Heart right ventricle (tissue), 16 donors: Measurements from ENCODE around the gene KIF1A. TPM values are rescaled to one million over a fixed set of nuclear protein-coding genes. Genes with fewer than 3 reads are reported as not detected.

Source experiments
- ATAC-seq, 8 donors: fragments of 200-7000 bp; cut with Tn5 transposase; one replicate each; pipeline ENCODE4 v1.9.1; 2020; ENCODE audit warnings: mild to moderate bottlenecking in 8 of 8, moderate library complexity in 8 of 8, moderate number of reproducible peaks in 1 of 8
- DNase-seq, 2 donors: peaks; one replicate each; pipeline ENCODE4 v3.0.0-alpha.2; 2020
- H3K27ac ChIP-seq, 10 donors: fragments of 200-600 bp; sonication (generic) in 2 of 10; one replicate each; pipeline versions ENCODE4 v1.5.0 to v1.8.0; 2020 to 2022; ENCODE audit warnings: mild to moderate bottlenecking in 3 of 10
- H3K27me3 ChIP-seq, 7 donors: fragments of 200-600 bp; one replicate each; pipeline ENCODE4 v1.8.0; 2021 to 2022; ENCODE audit warnings: mild to moderate bottlenecking in 2 of 7
- H3K36me3 ChIP-seq, 9 donors: fragments of 200-600 bp; sonication (generic) in 1 of 9; one replicate each; pipeline versions ENCODE4 v1.5.0 to v1.8.0; 2020 to 2022; ENCODE audit warnings: mild to moderate bottlenecking in 2 of 9
- H3K4me1 ChIP-seq, 9 donors: fragments of 200-600 bp; sonication (generic) in 1 of 9; one replicate each; pipeline versions ENCODE4 v1.5.0 to v1.8.0; 2020 to 2022; ENCODE audit warnings: mild to moderate bottlenecking in 4 of 9
- H3K4me3 ChIP-seq, 10 donors: fragments of 200-600 bp; sonication (generic) in 2 of 10; one replicate each; pipeline versions ENCODE4 v1.5.0 to v1.8.0; 2020 to 2022; ENCODE audit warnings: mild to moderate bottlenecking in 7 of 10, moderate library complexity in 2 of 10
- H3K9me3 ChIP-seq, 11 donors: fragments of 200-600 bp in 10 of 11; sonication (generic) in 2 of 11; one replicate each; pipeline versions ENCODE4 v1.5.0 to v1.8.0; 2013 to 2022; ENCODE audit warnings: mild to moderate bottlenecking in 2 of 11, control low read depth in 1 of 11, moderate library complexity in 1 of 11
- WGBS, 2 donors: extraction: QIAGEN DNeasy Blood & Tissue Kit; methylation state at CpG; one replicate each; pipeline ENCODE4 v1.1.7; 2013; ENCODE audit warnings: inconsistent platforms in 1 of 2; 5-methylcytosine and 5-hydroxymethylcytosine counted together
- intact Hi-C, 10 donors: fragments of 100-400 bp; cut with DNase I; formaldehyde crosslinking; loops; one replicate each; pipeline versions ENCODE4 v1.11.1 to v1.14.2; 2022
- polyA plus RNA-seq, 2 donors: library from polyadenylated mRNA; stranded (reverse); fragments of 200-250 nt; gene quantifications; one replicate each; pipeline ENCODE4 v1.2.3, GENCODE V29; 2013
- total RNA-seq, 10 donors: library from RNA; stranded (reverse); fragmentation: NEBNext Ultra II Directional in 3 of 10; extraction: Animal tissue kit (Norgen Biotek cat#: 25700) in 3 of 10; gene quantifications; one replicate each; pipeline versions ENCODE4 v1.2.1 to v1.2.4, GENCODE V29; 2021 to 2023
- TF ChIP-seq, protein P1 (sequence below), 9 donors: fragments of 200-600 bp; sonication (generic) in 2 of 9; IDR thresholded peaks; one replicate each; pipeline versions ENCODE4 v1.5.0 to v1.8.0; 2021 to 2022; ENCODE audit warnings: antibody characterized with exemption in 9 of 9, mild to moderate bottlenecking in 5 of 9, moderate library complexity in 1 of 9
- donor health status: Arrhythmogenic right ventricular cardiomyopathy.
- donor health status: ischemic (EF 13 %, LVEDD 7.1; RV severe dilation, severe dysfunction).
- donor health status: healthy with polysubstance abuse.
- donor health status: DM: no; HTN: yes; CAD: no.
- donor health status: DM: no; HTN: no; CAD: no.
- donor health status: ischemic (EF 25% LVEDD 6.9; RV normal size, moderate dysfunction).
- donor health status: ischemic (EF 25% LVEDD 5.7; RV mildly dilated, moderate dysfunction).
- donor health status: healthy.
- donor health status: DM: yes; HTN: yes; CAD: no.
- donor health status: Ischemic cardiomyopathy.
- donor health status: ischemic (EF 35%, LVEDD 5.7; RV mildly dilated, moderate dysfunction).
- donor health status: nonischemic (EF 11% LVEDD 7.7; RV severe dilation, severe dysfunction).
- donor health status: DM: yes; HTN: yes; CAD: no.
- donor health status: PGD.
- donor health status: ischemic (EF 29% LVEDD 5.4; RV normal size, mild dysfunction).
- donor health status: nonischemic (EF 23%, LVEDD 6.1; RV moderate dilation, normal function).

The KIF1A gene
- total and polyA plus RNA-seq, 12 donors: 0.37 to 21.4 (median 1.4) TPM

DNA sequence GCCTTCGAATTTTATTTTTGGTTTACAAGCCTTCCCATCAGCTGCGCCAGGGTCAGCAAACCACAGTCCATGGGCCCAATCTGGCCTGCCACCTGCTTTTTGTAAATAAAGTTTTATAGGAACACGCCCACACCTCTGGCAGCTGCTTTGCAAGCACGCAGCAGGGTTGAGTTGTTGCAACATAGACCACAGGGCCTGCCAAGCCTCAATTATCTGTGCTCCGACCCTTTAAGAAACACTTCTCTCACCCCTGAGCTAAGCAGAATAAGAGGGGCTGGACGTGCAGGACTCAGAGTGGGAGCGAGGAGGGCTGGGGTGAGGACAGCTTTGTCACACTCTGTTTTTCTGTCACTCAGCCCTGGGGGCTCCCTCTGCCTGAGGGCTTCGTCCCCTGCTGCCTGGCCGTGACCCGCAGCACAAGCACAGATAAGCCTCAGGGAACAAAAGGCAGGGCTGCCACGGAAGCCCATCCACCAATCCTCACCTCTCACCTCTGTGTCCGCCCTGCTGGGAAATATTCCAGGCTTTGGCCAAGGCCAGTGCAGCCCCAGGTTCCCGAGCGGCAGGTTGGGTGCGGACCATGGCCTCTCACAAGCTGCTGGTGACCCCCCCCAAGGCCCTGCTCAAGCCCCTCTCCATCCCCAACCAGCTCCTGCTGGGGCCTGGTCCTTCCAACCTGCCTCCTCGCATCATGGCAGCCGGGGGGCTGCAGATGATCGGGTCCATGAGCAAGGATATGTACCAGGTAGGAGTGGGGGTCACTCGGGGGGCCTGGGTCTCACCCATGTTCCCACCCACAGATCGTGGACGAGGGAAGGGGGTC lies 48.5 kb upstream of the KIF1A start, which contains the start of gene AGXT:
Gene AGXT (plus strand): TSS at position 539 of the 823 bp plus-strand sequence. CDS start 42 bp downstream, at position 581.
- no peak within 1 kb of the TSS for H3K4me3 ChIP-seq
- intact Hi-C loops: no loop called here
- peak in 2 of 8 donors; percentile 12 to 24 for ATAC-seq

GRCh38 chr2:240865391-240865790 lies 45.4 kb upstream of the KIF1A start:
- WGBS, 2 donors: 81 to 82% methylated on average over 5 of the region's 5 CpGs
- TF ChIP-seq, protein P1, sequence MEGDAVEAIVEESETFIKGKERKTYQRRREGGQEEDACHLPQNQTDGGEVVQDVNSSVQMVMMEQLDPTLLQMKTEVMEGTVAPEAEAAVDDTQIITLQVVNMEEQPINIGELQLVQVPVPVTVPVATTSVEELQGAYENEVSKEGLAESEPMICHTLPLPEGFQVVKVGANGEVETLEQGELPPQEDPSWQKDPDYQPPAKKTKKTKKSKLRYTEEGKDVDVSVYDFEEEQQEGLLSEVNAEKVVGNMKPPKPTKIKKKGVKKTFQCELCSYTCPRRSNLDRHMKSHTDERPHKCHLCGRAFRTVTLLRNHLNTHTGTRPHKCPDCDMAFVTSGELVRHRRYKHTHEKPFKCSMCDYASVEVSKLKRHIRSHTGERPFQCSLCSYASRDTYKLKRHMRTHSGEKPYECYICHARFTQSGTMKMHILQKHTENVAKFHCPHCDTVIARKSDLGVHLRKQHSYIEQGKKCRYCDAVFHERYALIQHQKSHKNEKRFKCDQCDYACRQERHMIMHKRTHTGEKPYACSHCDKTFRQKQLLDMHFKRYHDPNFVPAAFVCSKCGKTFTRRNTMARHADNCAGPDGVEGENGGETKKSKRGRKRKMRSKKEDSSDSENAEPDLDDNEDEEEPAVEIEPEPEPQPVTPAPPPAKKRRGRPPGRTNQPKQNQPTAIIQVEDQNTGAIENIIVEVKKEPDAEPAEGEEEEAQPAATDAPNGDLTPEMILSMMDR (IDR thresholded peaks at IDR 0.05): no peak
- no peak overlapping the region for H3K4me3 ChIP-seq
- H3K4me1 ChIP-seq: no peaks in the 10 kb centered on the region
- H3K27me3 ChIP-seq: peaks cover 0 to 28% (median 0%) of the 10 kb centered on the region in 7 donors
- intact Hi-C loops: no loop called here
- no peak for DNase-seq
- no peak for ATAC-seq
- no peak overlapping the region for H3K27ac ChIP-seq
- H3K9me3 ChIP-seq: no peaks in the 10 kb centered on the region
- H3K36me3 ChIP-seq: no peaks in the 10 kb centered on the region

More for the DNA sequence above, 48.5 kb upstream of the KIF1A start, which contains the start of gene AGXT:
- 73 to 76% methylated on average over 21 of the region's 21 CpGs for WGBS, 2 donors
- Histone ChIP-seq H3K9me3 (no peaks in the 10 kb centered on the region), H3K4me1 (no peaks in the 10 kb centered on the region), H3K36me3 (no peaks in the 10 kb centered on the region), H3K27me3 (peaks cover 0 to 30% (median 0%) of the 10 kb centered on the region in 7 donors), H3K27ac (no peak within 1 kb of the TSS)
- no peak for DNase-seq
- TF ChIP-seq, protein P1 (IDR thresholded peaks at IDR 0.05): no peak

GRCh38 chr2:240864475-240864874 lies 44.5 kb upstream of the KIF1A start:
- no peaks in the 10 kb centered on the region for H3K36me3 ChIP-seq
- 83 to 84% methylated on average over 3 of the region's 3 CpGs for WGBS, 2 donors
- H3K4me1 ChIP-seq: no peaks in the 10 kb centered on the region
- no peak overlapping the region for H3K27ac ChIP-seq
- intact Hi-C loops: no loop called here
- ATAC-seq (no peak), DNase-seq (no peak)
- no peak overlapping the region for H3K4me3 ChIP-seq
- TF ChIP-seq, protein P1 (IDR thresholded peaks at IDR 0.05): no peak
- H3K9me3 ChIP-seq: no peaks in the 10 kb centered on the region
- peaks cover 0 to 22% (median 0%) of the 10 kb centered on the region in 7 donors for H3K27me3 ChIP-seq

DNA sequence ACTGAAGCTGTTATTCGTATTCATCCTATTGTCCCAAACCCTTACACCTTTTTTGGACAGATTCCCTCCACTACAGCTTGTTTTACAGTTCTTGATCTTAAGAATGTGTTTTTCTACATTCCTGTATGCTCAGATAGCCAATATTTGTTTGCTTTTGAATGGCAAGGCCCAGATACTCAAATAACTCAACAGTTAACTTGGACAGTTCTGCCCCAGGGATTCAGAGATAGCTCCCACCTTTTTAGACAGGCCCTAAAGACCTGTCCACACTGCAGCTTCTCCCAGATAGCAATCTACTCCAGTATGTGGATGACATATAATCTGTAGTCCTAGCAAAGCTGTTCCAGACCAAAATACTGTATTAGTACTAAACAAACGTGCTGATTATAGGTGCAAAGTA lies 41.5 kb upstream of the KIF1A start:
- WGBS, 2 donors: 90% methylated on average over 2 of the region's 2 CpGs
- Histone ChIP-seq H3K4me3 (no peak overlapping the region), H3K4me1 (no peaks in the 10 kb centered on the region), H3K27ac (no peak overlapping the region), H3K36me3 (no peaks in the 10 kb centered on the region), H3K9me3 (no peaks in the 10 kb centered on the region), H3K27me3 (peaks cover 0 to 16% (median 0%) of the 10 kb centered on the region in 7 donors)
- ATAC-seq (no peak), DNase-seq (no peak)
- intact Hi-C loops: no loop called here
- TF ChIP-seq, protein P1 (IDR thresholded peaks at IDR 0.05): no peak
